Fibroblast of mammary gland (primary cell): ENCODE results near the gene VAC14.

ENCODE experiments used
- DNase-seq: peaks from one replicate; pipeline ENCODE4 v3.0.0-alpha.2; 2010; ENCODE audit warnings: low read depth
- H3K4me3 ChIP-seq: 2 replicates; pipeline ENCODE4 v1.5.1; 2011; ENCODE audit warnings: low read depth, mild to moderate bottlenecking, low read length, moderate library complexity; ENCODE audit not compliant: control insufficient read depth
- CTCF ChIP-seq: conservative IDR thresholded peaks from 2 replicates; pipeline ENCODE4 v1.5.1; 2011; ENCODE audit warnings: low read depth, low read length, inconsistent platforms; ENCODE audit not compliant: control insufficient read depth, insufficient read depth

VAC14 gene

GRCh38 chr16:70657956-70658355 is 143.0 kb downstream of the VAC14 start:
- no peak overlapping the region for H3K4me3 ChIP-seq
- no peak for TF ChIP-seq CTCF
- no peak for DNase-seq

- no peak for TF ChIP-seq CTCF
- no peak for DNase-seq
- no peak overlapping the region for H3K4me3 ChIP-seq
These were observed 144.2 kb downstream of the VAC14 start for GRCh38 chr16:70656712-70657263.

- no peak for DNase-seq
- TF ChIP-seq CTCF: no peak
- H3K4me3 ChIP-seq: no peak overlapping the region
These were observed 144.8 kb downstream of the VAC14 start for GRCh38 chr16:70656065-70656711.

DNA sequence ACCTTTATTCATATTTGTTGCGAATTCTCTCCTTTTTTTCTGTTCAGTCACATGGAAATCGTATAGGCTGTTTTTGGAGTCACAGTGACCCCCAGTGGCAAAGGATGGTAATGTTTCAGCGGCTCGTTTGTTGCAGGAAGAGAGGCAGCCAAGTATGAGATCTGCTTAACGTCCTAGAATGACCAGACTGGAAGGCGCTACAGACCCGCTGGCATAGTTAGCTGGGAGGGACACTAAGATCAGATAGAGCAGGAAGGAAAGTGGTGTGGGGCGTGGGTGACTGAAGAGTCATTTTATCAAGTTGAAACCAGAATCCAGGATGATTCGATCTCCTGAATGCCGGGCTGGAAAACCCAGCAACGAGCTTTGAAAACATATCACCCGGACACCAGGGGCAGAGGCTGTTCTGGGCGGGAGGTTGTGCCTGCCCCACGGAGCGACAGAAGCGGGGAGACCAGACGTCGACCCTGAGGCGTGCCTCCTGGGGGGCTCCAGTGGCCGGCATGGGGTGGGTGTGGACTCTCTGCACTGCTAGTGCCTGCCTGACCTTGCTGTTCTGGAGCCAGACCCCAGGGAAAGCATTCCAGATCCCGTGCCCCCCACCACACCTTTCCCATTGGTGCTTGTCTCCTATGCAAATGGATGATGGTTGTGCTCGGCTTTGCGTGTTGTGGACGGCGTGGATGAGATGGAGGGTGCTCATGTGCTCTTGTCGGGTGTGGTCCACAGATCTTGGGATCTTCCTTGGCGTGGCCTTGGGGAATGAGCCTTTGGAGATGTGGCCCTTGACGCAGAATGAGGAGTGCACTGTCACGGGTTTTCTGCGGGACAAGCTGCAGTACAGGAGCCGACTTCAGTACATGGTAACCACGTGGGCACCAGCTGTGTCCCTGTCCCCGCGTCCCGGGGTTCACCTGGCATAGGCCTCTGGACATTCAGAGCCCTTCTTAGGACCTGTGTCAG is 146.9 kb downstream of the VAC14 start:
- DNase-seq: peak; percentile 84
- peak overlapping the region; percentile 48 for H3K4me3 ChIP-seq
- TF ChIP-seq CTCF: peak; percentile 90

GRCh38 chr16:70653406-70653805 is 147.6 kb downstream of the VAC14 start:
- no peak for DNase-seq
- no peak for TF ChIP-seq CTCF
- H3K4me3 ChIP-seq: no peak overlapping the region

GRCh38 chr16:70652322-70652721 is 148.6 kb downstream of the VAC14 start:
- no peak overlapping the region for H3K4me3 ChIP-seq
- DNase-seq: no peak
- TF ChIP-seq CTCF: no peak
